H9 (cell line): Measurements from ENCODE around the gene ASIC3. TPM values are rescaled to one million over a fixed set of nuclear protein-coding genes. Genes with fewer than 3 reads are reported as not detected.

Experiments used
- DNase-seq: peaks from one replicate; pipeline ENCODE4 v3.0.0-alpha.2; 2017
- H2AFZ ChIP-seq: one replicate; pipeline ENCODE4 v1.6.1; 2013; ENCODE audit warnings: mild to moderate bottlenecking, low read length, control low read depth, moderate library complexity
- H2AK5ac ChIP-seq: 2 replicates; pipeline ENCODE4 v1.6.1; 2013; ENCODE audit warnings: low read length, control low read depth, mixed read lengths; ENCODE audit not compliant: insufficient read length
- H2BK120ac ChIP-seq: one replicate; pipeline ENCODE4 v1.6.1; 2013; ENCODE audit warnings: low read depth, mild to moderate bottlenecking, low read length, control low read depth, inconsistent platforms; ENCODE audit not compliant: poor library complexity, severe bottlenecking
- H2BK12ac ChIP-seq: 2 replicates; pipeline ENCODE4 v1.6.1; 2013; ENCODE audit warnings: low read length, control low read depth, mixed read lengths, low read depth; ENCODE audit not compliant: insufficient read length
- H2BK15ac ChIP-seq: 2 replicates; pipeline ENCODE4 v1.6.1; 2013; ENCODE audit warnings: low read depth, low read length, control low read depth
- H2BK20ac ChIP-seq: one replicate; pipeline ENCODE4 v1.6.1; 2013; ENCODE audit warnings: low read depth, mild to moderate bottlenecking, low read length, control low read depth, inconsistent platforms; ENCODE audit not compliant: poor library complexity, severe bottlenecking
- H2BK5ac ChIP-seq: 2 replicates; pipeline ENCODE4 v1.6.1; 2013; ENCODE audit warnings: low read length, control low read depth, mixed read lengths; ENCODE audit not compliant: insufficient read length
- H3K14ac ChIP-seq: 2 replicates; pipeline ENCODE4 v1.6.1; 2013; ENCODE audit warnings: low read length, control low read depth; ENCODE audit not compliant: insufficient read depth
- H3K18ac ChIP-seq: 2 replicates; pipeline ENCODE4 v1.6.1; 2013; ENCODE audit warnings: low read depth, mild to moderate bottlenecking, mixed read lengths, low read length, control low read depth; ENCODE audit not compliant: insufficient read length
- H3K23ac ChIP-seq: 2 replicates; pipeline ENCODE4 v1.6.1; 2013; ENCODE audit warnings: low read length, control low read depth, mixed read lengths, low read depth; ENCODE audit not compliant: insufficient read length
- H3K23me2 ChIP-seq: 2 replicates; pipeline ENCODE4 v1.6.1; 2013; ENCODE audit warnings: low read depth, mild to moderate bottlenecking, mixed read lengths, low read length, control low read depth; ENCODE audit not compliant: insufficient read length, poor library complexity, severe bottlenecking
- H3K27ac ChIP-seq: 2 replicates; pipeline ENCODE4 v1.5.1; 2013; ENCODE audit warnings: low read length, control low read depth, mixed read lengths, low read depth; ENCODE audit not compliant: insufficient read length
- H3K27me3 ChIP-seq: 2 replicates; pipeline ENCODE4 v1.6.1; 2013; ENCODE audit warnings: low read length, control low read depth, inconsistent platforms; ENCODE audit not compliant: insufficient read depth
- H3K4ac ChIP-seq: 2 replicates; pipeline ENCODE4 v1.6.1; 2013; ENCODE audit warnings: low read depth, mild to moderate bottlenecking, control low read depth, inconsistent platforms, low read length, moderate library complexity
- H3K4me1 ChIP-seq: 2 replicates; pipeline ENCODE4 v1.6.1; 2013; ENCODE audit warnings: low read length, control low read depth, inconsistent platforms; ENCODE audit not compliant: insufficient read depth
- H3K4me2 ChIP-seq: 2 replicates; pipeline ENCODE4 v1.6.1; 2013; ENCODE audit warnings: low read length, control low read depth, mixed read lengths; ENCODE audit not compliant: insufficient read length, insufficient read depth
- H3K56ac ChIP-seq: 2 replicates; pipeline ENCODE4 v1.6.1; 2013; ENCODE audit warnings: low read depth, mild to moderate bottlenecking, mixed read lengths, low read length, control low read depth; ENCODE audit not compliant: insufficient read length
- H3K79me1 ChIP-seq: 2 replicates; pipeline ENCODE4 v1.6.1; 2013; ENCODE audit warnings: low read depth, mild to moderate bottlenecking, moderate library complexity, low read length, control low read depth, inconsistent platforms; ENCODE audit not compliant: insufficient read depth, poor library complexity, severe bottlenecking
- H3K79me2 ChIP-seq: 2 replicates; pipeline ENCODE4 v1.6.1; 2013; ENCODE audit warnings: low read length, control low read depth, inconsistent platforms; ENCODE audit not compliant: insufficient read depth
- H3K9ac ChIP-seq: 2 replicates; pipeline ENCODE4 v1.6.1; 2013; ENCODE audit warnings: low read length, control low read depth, mixed read lengths; ENCODE audit not compliant: insufficient read length; ENCODE audit errors: extremely low read depth
- H3K9me3 ChIP-seq: one replicate; pipeline ENCODE4 v1.6.1; 2013; ENCODE audit warnings: low read depth, low read length, inconsistent platforms; ENCODE audit not compliant: control insufficient read depth
- H3T11ph ChIP-seq: one replicate; pipeline ENCODE4 v1.6.1; 2013; ENCODE audit warnings: mild to moderate bottlenecking, low read length, control low read depth, inconsistent platforms
- H4K20me1 ChIP-seq: one replicate; pipeline ENCODE4 v1.6.1; 2013; ENCODE audit not compliant: control insufficient read depth, insufficient read length, insufficient read depth
- H4K5ac ChIP-seq: 2 replicates; pipeline ENCODE4 v1.6.1; 2013; ENCODE audit warnings: low read depth, mild to moderate bottlenecking, mixed read lengths, low read length, control low read depth; ENCODE audit not compliant: insufficient read length
- H4K8ac ChIP-seq: replicated peaks from 2 replicates; pipeline ENCODE4 v1.6.1; 2013; ENCODE audit warnings: low read length, control low read depth, mixed read lengths, low read depth; ENCODE audit not compliant: insufficient read length
- H4K91ac ChIP-seq: 2 replicates; pipeline ENCODE4 v1.6.1; 2013; ENCODE audit warnings: low read depth, mild to moderate bottlenecking, moderate library complexity, mixed read lengths, low read length, control low read depth; ENCODE audit not compliant: insufficient read length
- H3K27ac Mint-ChIP-seq, 3 experiments: 2 replicates in 2 of 3; 3 replicates in 1 of 3; pipeline ENCODE4 v1.8.0; 2020 to 2021; ENCODE audit warnings: mixed read lengths in 3 of 3, mild to moderate bottlenecking in 1 of 3, moderate library complexity in 1 of 3
- H3K27me3 Mint-ChIP-seq: 2 replicates; pipeline ENCODE4 v1.8.0; 2021; ENCODE audit warnings: low read depth, mild to moderate bottlenecking, moderate library complexity, mixed read lengths
- H3K36me3 Mint-ChIP-seq, 3 experiments: 2 replicates in 2 of 3; 3 replicates in 1 of 3; pipeline ENCODE4 v1.8.0; 2020 to 2021; ENCODE audit warnings: low read depth in 3 of 3, mixed read lengths in 3 of 3; ENCODE audit not compliant: insufficient read depth in 1 of 3
- H3K4me1 Mint-ChIP-seq, 2 experiments: 2 replicates each; pipeline ENCODE4 v1.8.0; 2020; ENCODE audit warnings: mixed read lengths in 2 of 2
- H3K4me3 Mint-ChIP-seq, 2 experiments: 2 replicates in 1 of 2; 3 replicates in 1 of 2; pipeline ENCODE4 v1.8.0; 2020 to 2021; ENCODE audit warnings: mild to moderate bottlenecking in 2 of 2, mixed read lengths in 2 of 2, moderate library complexity in 1 of 2
- H3K9me3 Mint-ChIP-seq, 2 experiments: 2 replicates in 1 of 2; 3 replicates in 1 of 2; pipeline ENCODE4 v1.8.0; 2020; ENCODE audit warnings: mild to moderate bottlenecking in 2 of 2, mixed read lengths in 2 of 2, moderate library complexity in 1 of 2
- CTCF ChIP-seq: fragments of 200-600 bp; sonication (generic); conservative IDR thresholded peaks from 3 replicates; pipeline ENCODE4 v1.8.0; 2021; ENCODE audit warnings: antibody characterized with exemption, mild to moderate bottlenecking
- WGBS: extraction: QIAGEN DNeasy Blood & Tissue Kit; methylation state at CpG from one replicate; pipeline ENCODE4 v1.1.7; 2013; ENCODE audit warnings: missing lambda C conversion rate, low lambda C conversion rate, mixed read lengths; ENCODE audit not compliant: insufficient read length; ENCODE audit errors: extremely low coverage; 5-methylcytosine and 5-hydroxymethylcytosine counted together
- total RNA-seq: library from RNA; stranded (reverse); gene quantifications from 2 replicates; pipeline ENCODE4 v1.2.1, GENCODE V29; 2021

Gene ASIC3
- total RNA-seq, 1 experiment from 2014 or later = 1.7 TPM

GRCh38 chr7:151034312-151035025, 13.9 kb upstream of the ASIC3 start:
- no peak overlapping the region for H3T11ph ChIP-seq
- no peak overlapping the region for H4K91ac ChIP-seq
- no peak overlapping the region for H2BK5ac ChIP-seq
- TF ChIP-seq CTCF = no peak
- no peak overlapping the region for H3K18ac ChIP-seq
- H2BK20ac ChIP-seq = no peak overlapping the region
- no peak overlapping the region for H2AK5ac ChIP-seq
- peaks cover 0 to 8% (median 4%) of the 10 kb centered on the region in 3 experiments; a peak in 4 of 7 replicates for H3K36me3 Mint-ChIP-seq
- H3K4ac ChIP-seq = no peak overlapping the region
- no peak overlapping the region for H2AFZ ChIP-seq
- no peak for DNase-seq
- H3K23ac ChIP-seq = no peak overlapping the region
- H3K79me2 ChIP-seq = no peaks in the 10 kb centered on the region
- no peak overlapping the region for H3K56ac ChIP-seq
- no peak overlapping the region for H2BK12ac ChIP-seq
- H3K27me3 Mint-ChIP-seq = no peaks in the 10 kb centered on the region
- peaks cover 2% of the 10 kb centered on the region in 2 experiments; a peak in 2 of 4 replicates for H3K4me1 Mint-ChIP-seq
- no peak overlapping the region for H2BK15ac ChIP-seq
- H3K27me3 ChIP-seq = no peaks in the 10 kb centered on the region
- H3K27ac ChIP-seq = no peak overlapping the region
- no CpG with 5 or more reads among the region's 21 CpGs for WGBS
- no peaks in the 10 kb centered on the region for H3K79me1 ChIP-seq
- no peaks in the 10 kb centered on the region for H3K23me2 ChIP-seq
- no peaks in the 10 kb centered on the region for H3K9me3 Mint-ChIP-seq
- H3K14ac ChIP-seq = no peak overlapping the region
- no peak overlapping the region for H4K5ac ChIP-seq
- no peak overlapping the region for H3K9ac ChIP-seq
- no peaks in the 10 kb centered on the region for H3K4me1 ChIP-seq
- H4K20me1 ChIP-seq = no peaks in the 10 kb centered on the region
- H3K27ac Mint-ChIP-seq = no peak overlapping the region
- no peaks in the 10 kb centered on the region for H3K9me3 ChIP-seq
- H3K4me2 ChIP-seq = no peak overlapping the region
- H3K4me3 Mint-ChIP-seq = no peak overlapping the region
- no peak overlapping the region for H4K8ac ChIP-seq
- no peak overlapping the region for H2BK120ac ChIP-seq
